GM12864 (cell line): ENCODE data around the gene LIPK.

Experiments
- DNase-seq: peaks from one replicate; pipeline ENCODE4 v3.0.0-alpha.2; 2011; ENCODE audit warnings: low read depth
- H3K4me3 ChIP-seq: 2 replicates; pipeline ENCODE4 v1.5.1; 2011; ENCODE audit warnings: mild to moderate bottlenecking, low read depth, low read length, control low read depth
- TF ChIP-seq, protein P1 (sequence below): IDR thresholded peaks from 2 replicates; pipeline ENCODE4 v1.5.1; 2011; ENCODE audit warnings: low read depth, mild to moderate bottlenecking, moderate library complexity, low read length, control low read depth, inconsistent platforms; ENCODE audit errors: missing control alignments

The LIPK gene

DNA sequence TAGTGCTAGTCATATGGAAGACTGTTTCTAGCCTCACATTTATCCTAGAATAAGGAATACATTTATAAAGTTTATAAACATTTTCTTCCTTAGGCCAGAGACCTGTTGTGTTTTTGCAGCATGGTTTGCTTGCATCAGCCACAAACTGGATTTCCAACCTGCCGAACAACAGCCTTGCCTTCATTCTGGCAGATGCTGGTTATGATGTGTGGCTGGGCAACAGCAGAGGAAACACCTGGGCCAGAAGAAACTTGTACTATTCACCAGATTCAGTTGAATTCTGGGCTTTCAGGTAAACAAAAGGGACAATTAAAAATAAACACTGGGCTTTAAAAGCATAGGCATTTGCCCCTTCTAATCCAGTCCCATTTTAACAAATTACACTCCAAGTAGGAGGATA is 37.6 kb upstream of the LIPK start:
- TF ChIP-seq, protein P1, sequence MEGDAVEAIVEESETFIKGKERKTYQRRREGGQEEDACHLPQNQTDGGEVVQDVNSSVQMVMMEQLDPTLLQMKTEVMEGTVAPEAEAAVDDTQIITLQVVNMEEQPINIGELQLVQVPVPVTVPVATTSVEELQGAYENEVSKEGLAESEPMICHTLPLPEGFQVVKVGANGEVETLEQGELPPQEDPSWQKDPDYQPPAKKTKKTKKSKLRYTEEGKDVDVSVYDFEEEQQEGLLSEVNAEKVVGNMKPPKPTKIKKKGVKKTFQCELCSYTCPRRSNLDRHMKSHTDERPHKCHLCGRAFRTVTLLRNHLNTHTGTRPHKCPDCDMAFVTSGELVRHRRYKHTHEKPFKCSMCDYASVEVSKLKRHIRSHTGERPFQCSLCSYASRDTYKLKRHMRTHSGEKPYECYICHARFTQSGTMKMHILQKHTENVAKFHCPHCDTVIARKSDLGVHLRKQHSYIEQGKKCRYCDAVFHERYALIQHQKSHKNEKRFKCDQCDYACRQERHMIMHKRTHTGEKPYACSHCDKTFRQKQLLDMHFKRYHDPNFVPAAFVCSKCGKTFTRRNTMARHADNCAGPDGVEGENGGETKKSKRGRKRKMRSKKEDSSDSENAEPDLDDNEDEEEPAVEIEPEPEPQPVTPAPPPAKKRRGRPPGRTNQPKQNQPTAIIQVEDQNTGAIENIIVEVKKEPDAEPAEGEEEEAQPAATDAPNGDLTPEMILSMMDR = no peak
- no peak for DNase-seq
- H3K4me3 ChIP-seq = no peak overlapping the region

DNA sequence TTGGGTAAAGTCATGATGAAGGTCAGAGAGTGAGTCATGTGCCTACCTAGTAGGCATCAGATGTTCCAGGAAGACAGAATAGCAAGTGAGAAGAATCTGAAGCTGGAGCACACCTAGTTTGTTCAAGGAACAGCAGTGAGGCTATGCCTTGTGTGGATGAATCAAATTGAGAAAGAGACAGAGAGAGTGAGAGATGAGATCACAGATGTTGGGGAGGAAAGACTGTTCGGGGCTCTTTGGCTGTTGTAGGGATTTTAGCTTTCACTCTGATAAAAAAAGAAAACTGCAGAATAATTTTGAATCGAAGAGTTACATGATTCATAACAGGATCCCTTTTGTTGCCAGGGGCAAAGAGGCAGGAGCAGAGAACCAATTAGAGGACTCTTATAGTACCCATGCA is 35.6 kb upstream of the LIPK start:
- no peak overlapping the region for H3K4me3 ChIP-seq
- DNase-seq = no peak
- TF ChIP-seq, protein P1 = no peak

DNA sequence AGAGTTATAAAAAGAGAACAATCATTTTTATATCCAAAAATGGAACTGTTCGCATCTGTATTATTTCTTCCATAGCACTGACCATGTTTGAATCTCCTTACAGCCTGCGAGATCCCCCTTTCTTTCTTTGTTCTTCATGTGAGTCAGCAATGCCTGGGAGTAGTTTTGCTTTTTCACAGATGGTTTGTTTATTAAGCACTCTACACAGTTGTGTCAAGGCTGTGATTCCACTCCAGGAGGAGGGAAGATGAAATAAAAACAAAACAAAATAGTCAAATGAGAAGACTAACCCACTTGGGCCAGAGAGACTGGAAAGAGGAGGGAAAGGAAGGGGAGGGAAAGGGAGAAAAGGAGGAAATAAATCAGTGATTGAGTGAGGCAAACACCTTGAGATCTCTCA is 34.0 kb upstream of the LIPK start:
- TF ChIP-seq, protein P1 = no peak
- H3K4me3 ChIP-seq = no peak overlapping the region
- no peak for DNase-seq

DNA sequence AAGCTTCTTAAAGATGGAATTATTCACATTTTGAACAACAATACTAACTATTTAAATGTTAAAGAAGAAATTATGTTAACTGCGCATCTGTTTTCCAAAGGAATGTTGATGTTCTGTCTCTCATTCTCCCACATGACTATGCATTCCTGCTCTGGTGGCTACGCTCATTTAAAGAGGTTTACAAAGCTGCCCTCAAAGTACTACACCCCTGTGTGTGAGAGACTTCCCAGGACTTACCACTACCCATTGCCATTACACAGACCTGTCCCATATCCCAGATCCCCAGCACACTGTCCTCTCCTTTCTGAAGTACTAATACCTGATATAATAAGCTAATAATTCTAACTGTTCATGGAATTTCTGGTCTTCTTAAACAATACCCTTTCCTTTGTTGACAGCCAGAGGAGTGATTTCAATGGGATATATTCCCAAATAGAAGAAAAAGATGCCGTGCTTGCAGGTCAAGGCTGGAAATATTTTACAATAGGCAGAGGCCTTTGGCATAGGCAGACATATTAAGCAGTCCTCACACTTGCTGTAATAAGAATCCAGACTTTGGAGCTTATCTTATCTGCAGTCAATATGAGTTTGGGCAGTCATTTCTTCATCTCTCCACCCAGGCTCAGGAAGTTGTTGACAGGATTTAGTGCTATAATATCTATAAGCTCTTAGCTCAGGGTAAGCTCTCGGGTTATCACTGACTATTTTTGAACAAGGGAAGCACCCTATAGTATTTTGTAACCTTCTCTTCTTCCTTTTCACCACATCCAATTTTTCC is 29.6 kb upstream of the LIPK start:
- no peak overlapping the region for H3K4me3 ChIP-seq
- no peak for DNase-seq
- TF ChIP-seq, protein P1 = no peak

DNA sequence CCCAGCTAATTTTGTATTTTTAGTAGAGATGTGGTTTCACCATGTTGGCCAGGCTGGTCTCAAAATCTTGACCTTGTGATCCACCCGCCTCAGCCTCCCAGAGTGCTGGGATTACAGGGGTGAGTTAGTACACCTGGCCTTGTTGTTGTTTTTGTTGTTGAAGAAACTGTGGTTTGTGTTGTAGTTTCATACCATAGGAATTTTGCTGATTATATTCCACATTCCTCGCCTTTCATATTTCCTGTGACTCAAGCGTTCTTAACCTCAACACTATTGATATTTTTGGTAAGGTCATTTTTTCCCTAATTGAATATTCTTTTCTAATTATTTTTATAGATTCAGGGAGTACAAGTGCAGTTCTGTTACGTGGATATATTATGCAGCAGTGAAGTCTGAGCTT is 25.1 kb upstream of the LIPK start:
- TF ChIP-seq, protein P1 = no peak
- no peak overlapping the region for H3K4me3 ChIP-seq
- DNase-seq = no peak

DNA sequence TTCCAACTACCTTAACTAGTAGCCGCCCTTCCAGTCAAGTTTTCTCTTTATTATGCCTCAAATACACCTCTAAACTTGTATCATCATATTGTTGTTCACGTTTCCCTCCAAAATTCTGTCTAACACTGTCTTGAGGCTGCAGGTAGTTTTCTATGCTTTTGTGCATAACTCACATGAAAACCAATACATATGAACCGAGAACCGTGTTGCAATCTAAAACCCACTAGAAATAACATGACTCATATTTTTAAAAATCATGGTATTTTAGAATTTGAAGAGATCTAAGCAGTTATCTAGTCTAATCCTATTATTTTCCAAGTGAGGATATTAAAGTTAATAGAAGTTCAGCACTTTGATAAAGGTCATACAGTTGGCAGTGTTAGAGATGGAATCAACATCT is 23.6 kb upstream of the LIPK start:
- H3K4me3 ChIP-seq = no peak overlapping the region
- TF ChIP-seq, protein P1 = no peak
- no peak for DNase-seq
